ENCODE measurements around the gene CXCR1.
A peak's percentile ranks its signal among the peaks of the same experiment; 100 is the strongest.
"Not testable (repeated sequence)": the region's sequence is repeated elsewhere in the genome, so short reads cannot be mapped to it uniquely, and the experiment has no call there.

The CXCR1 gene
- total RNA-seq: 0 to 0.39 (median 0.12) reads per million in 4 experiments

GRCh38 chr2:218166791-218167190 lies at the start of gene CXCR1:
CXCR1 (minus strand) TSS chr2:218166962; CDS start chr2:218165211, 1,751 bp downstream.
- DNase-seq: no peak

DNA sequence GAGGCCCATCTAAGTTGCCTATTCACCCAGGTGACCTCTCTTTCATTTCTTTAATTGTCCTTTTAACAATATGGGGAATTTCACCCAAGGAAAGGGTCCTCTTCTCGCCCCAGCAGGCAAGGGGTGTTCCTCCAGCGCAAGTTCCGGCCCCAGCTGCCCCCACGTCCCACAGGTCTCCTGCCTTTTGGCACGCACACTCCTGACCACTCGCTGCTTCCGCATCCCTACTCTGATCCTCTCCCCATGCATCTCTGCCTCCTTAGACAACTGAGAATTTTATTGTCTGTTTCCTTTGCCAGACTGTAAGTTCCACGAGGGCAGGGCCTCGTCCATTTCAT lies 49.5 kb upstream of the CXCR1 start:
- no peak for DNase-seq

DNA sequence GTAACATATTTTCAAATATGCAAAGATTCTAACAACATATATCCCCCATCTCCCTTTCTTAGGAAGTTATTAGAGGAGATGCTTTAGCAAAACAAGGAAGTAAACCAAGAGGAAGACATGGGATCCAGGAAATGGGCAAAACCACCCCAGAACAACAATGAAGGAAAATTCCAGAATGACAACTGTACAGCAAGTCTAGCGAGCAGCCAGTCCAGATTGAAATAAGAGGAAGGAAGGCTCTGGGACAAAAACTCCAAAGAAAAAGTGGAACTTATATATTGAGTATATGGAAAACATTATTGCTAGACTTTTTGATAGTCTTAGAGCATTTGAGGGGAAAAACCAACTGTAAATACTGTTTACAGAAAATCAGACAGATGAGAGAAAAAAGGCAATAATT lies 47.4 kb upstream of the CXCR1 start:
- DNase-seq: no peak

- no peak for DNase-seq
These were observed 42.3 kb upstream of the CXCR1 start for GRCh38 chr2:218209078-218209477.

GRCh38 chr2:218202266-218202665 lies 35.5 kb upstream of the CXCR1 start:
- DNase-seq: no peak

DNA sequence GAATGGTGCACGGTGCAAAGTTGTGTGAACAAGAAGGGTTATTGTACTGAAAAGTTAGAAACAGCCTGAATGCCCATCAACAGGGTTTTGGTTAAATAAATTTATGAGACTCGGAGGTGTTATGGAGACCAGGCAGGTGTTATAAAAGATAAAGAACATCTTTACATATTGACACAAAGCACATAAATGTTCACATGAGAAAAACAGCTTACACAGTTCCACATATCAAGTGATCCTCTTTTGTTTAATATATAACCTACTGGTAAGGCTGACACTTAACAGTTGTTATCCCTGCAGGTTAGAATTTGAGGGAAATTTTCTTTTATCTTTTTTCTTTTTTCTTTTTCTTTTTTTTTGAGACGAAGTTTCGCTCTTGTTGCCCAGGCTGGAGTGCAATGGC lies 30.2 kb upstream of the CXCR1 start:
- DNase-seq: no peak

DNA sequence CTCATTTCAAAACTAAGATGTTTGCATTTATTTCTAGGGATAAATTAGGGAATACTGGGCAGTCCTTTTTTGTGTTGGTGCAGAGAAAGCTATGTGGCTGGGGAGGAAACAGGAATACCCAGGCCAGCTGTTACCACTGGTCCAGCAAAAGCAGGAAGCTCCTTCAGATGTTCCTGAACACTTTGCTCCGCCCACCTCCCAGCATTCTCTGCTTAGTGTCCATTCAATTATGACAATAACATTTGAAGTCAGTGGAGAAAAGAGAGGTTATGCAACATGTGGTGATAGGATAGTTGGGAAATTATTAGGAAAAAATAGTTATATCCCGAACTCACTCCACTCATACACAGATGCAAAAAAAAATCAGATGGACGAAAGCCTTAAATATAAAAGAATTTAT lies 28.1 kb upstream of the CXCR1 start:
- DNase-seq: no peak

DNA sequence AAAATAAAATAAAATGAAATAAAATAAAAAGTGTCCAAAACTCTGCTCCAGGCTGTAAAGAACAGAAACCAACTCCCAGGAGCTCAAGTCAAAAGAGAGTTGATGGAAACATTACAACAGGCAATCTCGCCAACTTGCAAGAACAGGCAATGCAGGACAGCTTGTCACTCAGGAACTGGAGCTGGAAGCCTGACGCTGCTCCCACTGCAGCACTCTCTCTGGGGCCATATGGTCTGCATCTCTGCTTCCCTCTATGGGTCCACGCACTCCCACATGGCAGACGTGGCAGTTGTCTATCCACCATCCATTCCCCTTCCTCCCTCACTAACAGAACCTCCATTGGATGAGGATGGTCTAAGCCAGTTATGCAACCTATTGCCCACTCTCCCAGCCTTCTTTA lies 26.9 kb upstream of the CXCR1 start:
- DNase-seq: no peak

DNA sequence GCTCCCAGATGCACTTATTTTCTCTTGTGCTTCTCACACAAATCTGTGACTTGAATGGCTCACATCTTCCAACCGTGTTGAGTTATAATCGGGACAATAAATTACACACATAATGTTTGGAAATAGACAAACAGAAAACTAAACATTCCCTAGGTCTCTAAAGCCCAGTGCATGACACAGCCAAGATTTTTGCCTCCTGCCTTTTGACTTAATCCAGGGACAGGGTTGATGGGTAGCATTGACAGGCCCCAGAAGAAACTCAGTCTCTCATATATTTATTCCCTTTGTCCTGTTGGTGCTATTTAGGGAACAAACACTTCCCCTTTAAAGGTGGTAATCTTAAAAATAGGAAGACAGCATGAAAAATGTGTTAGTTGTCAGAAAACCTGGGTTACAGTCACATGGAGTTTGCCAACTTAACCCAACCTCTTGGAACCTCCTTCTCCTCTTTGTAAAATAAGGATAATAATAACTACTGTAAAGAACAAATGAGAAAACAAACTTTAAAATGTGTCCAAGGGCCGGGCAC lies 26.2 kb upstream of the CXCR1 start:
- DNase-seq: no peak

GRCh38 chr2:218188528-218188927 lies 21.8 kb upstream of the CXCR1 start:
- DNase-seq: no peak

DNA sequence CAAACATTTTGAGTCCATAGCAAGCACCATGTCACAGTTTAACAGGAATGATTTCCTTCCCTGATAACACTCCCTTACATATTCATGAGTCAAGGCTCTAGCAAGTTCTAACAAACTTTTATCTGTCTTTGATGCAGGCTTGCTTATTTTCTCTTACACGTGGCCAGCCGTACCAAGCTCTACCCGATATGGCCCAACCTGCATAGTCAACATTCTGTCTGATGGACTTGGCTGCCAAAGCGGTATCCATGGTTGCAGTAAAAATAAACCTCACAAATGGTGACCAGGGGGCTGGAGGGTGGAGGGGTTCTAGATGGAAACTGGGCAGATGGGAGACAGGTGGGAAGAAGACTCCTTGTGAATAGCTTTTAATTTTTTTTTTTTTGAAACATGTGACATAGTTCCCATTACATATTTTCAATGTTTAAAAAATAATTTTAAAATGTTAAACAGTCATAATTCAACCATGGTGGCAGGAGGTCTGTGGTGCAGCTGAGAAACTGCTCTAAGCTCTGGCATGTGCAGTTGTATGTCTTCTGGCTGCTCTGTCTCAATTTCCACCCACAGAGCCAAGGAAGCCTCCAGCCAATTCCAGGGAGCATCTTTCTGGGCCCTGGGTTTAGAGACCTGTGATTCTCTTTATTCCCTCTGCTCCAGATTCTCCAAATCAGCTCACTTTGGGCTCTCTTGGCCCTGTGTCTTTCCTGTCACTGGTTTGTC lies 20.7 kb upstream of the CXCR1 start:
- no peak for DNase-seq

DNA sequence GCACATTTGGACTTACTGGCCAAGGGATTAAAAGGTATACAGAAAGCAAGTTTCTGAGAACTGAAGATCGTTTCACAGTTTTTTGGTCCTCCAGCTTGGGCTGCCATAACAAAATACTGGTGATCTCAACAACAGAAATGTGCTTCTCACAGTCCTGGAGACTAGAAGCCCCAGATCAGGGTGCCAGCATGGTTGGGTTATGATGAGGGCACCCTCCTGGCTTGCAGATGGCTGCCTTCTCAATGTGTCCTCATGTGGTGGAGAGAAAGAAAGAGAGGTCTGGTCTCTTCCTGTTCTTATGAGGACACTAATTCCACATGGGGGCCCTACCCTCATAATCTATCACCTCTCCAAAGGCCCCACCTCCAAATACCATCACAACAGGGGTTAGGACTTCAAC lies 20.1 kb upstream of the CXCR1 start:
- no peak for DNase-seq

GRCh38 chr2:218186355-218186766 lies 19.6 kb upstream of the CXCR1 start:
- DNase-seq: peak; percentile 50

- DNase-seq: no peak
These were observed 17.6 kb upstream of the CXCR1 start for GRCh38 chr2:218184331-218184730.

DNA sequence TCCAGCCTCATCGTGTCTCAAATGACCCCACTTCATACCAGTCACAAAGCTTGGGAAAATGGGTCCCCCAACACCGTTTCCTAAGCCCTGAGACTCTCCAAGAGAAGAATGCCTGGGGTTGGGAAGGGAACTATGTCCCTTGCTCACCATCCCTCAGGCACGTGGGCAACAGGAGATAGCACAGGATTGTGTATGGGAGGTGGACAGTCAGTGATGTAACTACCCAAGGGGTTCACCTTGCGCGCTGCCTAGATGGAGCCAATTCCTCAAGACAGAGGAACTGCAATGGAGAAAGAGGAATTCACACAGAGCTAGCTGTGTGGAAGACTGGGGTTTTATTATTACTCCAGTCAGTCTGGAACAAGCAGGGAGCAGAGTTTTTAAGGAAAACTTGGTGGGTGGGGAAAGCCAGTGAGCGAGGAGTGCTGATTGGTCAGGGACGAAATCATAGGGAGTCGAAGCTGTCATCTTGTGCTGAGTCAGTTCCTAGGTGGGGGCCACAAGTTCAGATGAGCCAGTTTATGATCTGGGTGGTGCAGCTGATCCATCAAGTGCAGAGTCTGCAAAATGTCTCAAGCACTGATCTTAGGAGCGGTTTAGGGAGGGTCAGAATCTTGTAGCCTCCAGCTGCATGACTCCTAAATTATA lies 13.8 kb upstream of the CXCR1 start:
- no peak for DNase-seq

DNA sequence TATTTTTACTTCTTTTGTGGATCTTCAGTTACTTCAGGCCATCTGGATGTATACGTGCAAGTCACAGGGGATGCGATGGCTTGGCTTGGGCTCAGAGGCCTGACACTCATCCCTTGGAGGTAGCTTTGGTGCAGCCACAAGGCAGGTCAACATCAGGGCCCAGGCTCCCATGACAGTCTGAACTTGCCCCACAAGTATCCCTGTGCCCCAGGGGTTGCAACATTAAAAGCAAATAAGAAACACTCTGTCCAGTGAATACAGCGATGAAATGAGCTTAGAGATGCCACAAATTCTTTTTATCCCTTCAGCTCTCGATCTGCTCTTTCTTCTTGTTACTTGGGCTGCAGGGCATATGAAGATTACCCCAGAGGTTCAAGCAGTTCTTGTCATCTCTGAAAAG lies 13.0 kb upstream of the CXCR1 start:
- DNase-seq: no peak

DNA sequence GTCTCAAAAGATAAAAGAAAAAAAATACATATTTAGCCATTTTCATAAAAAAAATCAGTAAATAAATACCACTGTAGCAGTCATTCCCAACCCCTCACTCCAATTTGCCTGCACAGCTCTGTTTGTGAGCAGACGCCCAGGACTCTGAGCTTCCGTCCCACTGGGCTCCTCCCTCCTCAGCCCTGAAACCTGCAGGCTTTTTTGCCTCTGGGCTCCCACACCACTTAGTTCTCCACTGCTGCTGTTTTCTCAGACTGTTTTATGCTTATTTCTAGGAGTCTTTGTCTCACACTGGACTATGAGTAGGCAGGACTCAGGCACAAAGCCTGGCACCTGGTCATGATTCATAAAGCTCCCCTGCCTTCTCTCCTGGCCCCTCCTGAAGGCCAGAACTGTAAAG lies 6.1 kb upstream of the CXCR1 start:
- no peak for DNase-seq

- DNase-seq: not testable (repeated sequence)
These were observed 5.0 kb upstream of the CXCR1 start for GRCh38 chr2:218171744-218172143.

DNA sequence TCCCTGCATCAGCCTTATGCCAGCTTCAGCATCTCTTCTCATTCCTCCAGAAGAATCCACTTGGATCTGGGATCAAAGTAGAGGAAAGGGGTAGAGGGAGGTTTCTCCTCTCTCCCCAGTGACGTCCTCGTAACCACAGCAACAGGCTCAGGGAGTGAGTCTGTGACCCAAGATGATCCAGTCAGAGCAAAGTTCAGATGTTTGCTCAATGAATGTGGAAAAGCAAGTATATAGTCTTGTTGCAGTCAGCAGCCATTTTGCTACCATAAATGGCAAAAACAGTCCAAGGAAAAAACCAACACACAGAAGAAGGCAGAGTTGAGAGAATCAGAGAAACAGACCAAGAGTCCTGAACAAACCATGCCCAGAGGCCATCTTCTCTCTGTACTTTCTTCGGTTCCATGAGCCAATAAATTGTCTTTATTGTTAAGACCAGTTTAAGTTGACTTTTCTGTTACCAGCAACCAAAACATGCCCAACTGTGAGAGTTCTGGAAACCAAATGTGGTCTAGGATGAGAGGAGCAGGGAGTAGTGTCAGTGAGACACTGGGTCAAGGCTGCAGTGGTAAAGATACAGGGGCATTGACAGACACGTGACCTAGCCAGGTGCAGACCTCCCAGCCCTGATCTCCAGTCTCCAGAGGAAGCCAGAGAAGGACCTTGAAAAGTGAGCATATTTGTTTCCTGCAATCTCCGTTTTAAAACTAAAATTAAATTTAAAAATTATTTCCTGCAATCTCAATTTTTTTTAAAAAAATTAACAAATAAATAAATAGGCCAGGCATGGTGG lies 3.2 kb upstream of the CXCR1 start:
- DNase-seq: no peak

GRCh38 chr2:218168635-218169462 lies 2.1 kb upstream of the CXCR1 start:
- peak; percentile 62 for DNase-seq

DNA sequence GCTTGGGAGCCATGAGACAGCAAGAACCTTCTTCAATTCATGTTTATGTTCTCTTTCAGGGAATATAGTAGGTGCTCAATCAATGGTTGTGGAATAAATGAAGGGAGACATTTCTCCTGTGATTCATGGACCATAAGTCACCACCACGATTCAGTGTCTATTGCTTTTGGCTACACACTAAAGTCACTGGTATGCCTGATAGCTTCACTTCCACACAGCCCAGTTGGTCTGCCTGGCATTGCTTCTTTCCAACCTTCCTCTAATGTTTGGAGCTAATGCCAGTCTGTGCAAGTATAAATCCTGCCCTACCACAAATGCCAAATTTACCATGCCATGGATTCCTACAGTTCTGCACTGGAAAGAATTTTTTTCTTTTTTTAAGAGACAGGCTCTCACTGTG lies 1.3 kb upstream of the CXCR1 start:
- DNase-seq: no peak

GRCh38 chr2:218162814-218163213 lies 3.9 kb downstream of the CXCR1 start:
- no peak for DNase-seq

- DNase-seq: no peak
These were observed 5.1 kb downstream of the CXCR1 start for GRCh38 chr2:218161644-218162043.
